SK-N-SH (cell line): ENCODE results near the gene RUVBL1. TPM values are rescaled to one million over a fixed set of nuclear protein-coding genes. Genes with fewer than 3 reads are reported as not detected.

Source experiments
- CTCF ChIA-PET: fragments of 300-600, 350-600 bp; formaldehyde crosslinking; extraction: SDS; loops from one replicate; lab custom pipeline; 2021; lab: Yijun Ruan, JAX
- POLR2A ChIA-PET: fragments of 350-600 bp; sonication (Branson Sonifier 250); formaldehyde crosslinking; extraction: SDS; loops from one replicate; lab custom pipeline; 2020; ENCODE audit warnings: antibody characterized with exemption, inconsistent platforms; lab: Yijun Ruan, JAX
- DNase-seq: peaks from one replicate; pipeline ENCODE4 v3.0.0; 2012
- H2AFZ ChIP-seq: fragments of 200-600 bp; sonication (generic); 2 replicates; pipeline ENCODE4 v1.8.1; 2016; ENCODE audit warnings: antibody characterized with exemption, mild to moderate bottlenecking, low read depth
- H3F3A ChIP-seq: fragments of 200-600 bp; sonication (generic); replicated peaks from 2 replicates; pipeline ENCODE3; 2016; ENCODE audit warnings: antibody characterized with exemption, mild to moderate bottlenecking; ENCODE audit not compliant: insufficient read depth
- H3K27ac ChIP-seq, 2 experiments: fragments of 200-500 bp in 1 of 2; fragments of 200-600 bp in 1 of 2; sonication (Bioruptor generic) in 1 of 2; sonication (generic), shearing (Covaris generic) in 1 of 2; 2 replicates each; pipeline versions ENCODE4 v1.5.1 to v1.6.1; 2014 to 2016; ENCODE audit warnings: low read depth in 2 of 2, inconsistent platforms in 1 of 2, low read length in 1 of 2, mild to moderate bottlenecking in 1 of 2, mixed read lengths in 1 of 2
- H3K27me3 ChIP-seq: fragments of 200-600 bp; sonication (generic), shearing (Covaris generic); 2 replicates; pipeline ENCODE4 v1.6.1; 2016; ENCODE audit warnings: mixed run types; ENCODE audit not compliant: insufficient read depth
- H3K36me3 ChIP-seq, 2 experiments: fragments of 200-500 bp in 1 of 2; fragments of 200-600 bp in 1 of 2; sonication (Bioruptor generic) in 1 of 2; sonication (generic) in 1 of 2; replicated peaks in 1 of 2; 2 replicates each; pipeline versions ENCODE3 to v1.5.1; 2014 to 2016; ENCODE audit warnings: low read length in 1 of 2, mild to moderate bottlenecking in 1 of 2; ENCODE audit not compliant: insufficient read depth in 2 of 2, control insufficient read depth in 1 of 2
- H3K4me1 ChIP-seq, 2 experiments: fragments of 200-500 bp in 1 of 2; fragments of 200-600 bp in 1 of 2; sonication (Bioruptor generic) in 1 of 2; sonication (generic), shearing (Covaris generic) in 1 of 2; 2 replicates each; pipeline versions ENCODE4 v1.5.1 to v1.6.1; 2014 to 2016; ENCODE audit warnings: low read depth in 1 of 2, low read length in 1 of 2, mixed run types in 1 of 2; ENCODE audit not compliant: insufficient read depth in 2 of 2, control insufficient read depth in 1 of 2
- H3K4me2 ChIP-seq: fragments of 200-600 bp; sonication (generic), shearing (Covaris generic); 2 replicates; pipeline ENCODE4 v1.6.1; 2017; ENCODE audit warnings: mixed run types
- H3K4me3 ChIP-seq, 2 experiments: fragments of 200-500 bp in 1 of 2; fragments of 200-600 bp in 1 of 2; sonication (Bioruptor generic) in 1 of 2; sonication (generic), shearing (Covaris generic) in 1 of 2; 2 replicates each; pipeline versions ENCODE4 v1.5.1 to v1.8.1; 2014 to 2016; ENCODE audit warnings: low read depth in 2 of 2, inconsistent platforms in 1 of 2, low read length in 1 of 2, mild to moderate bottlenecking in 1 of 2, mixed read lengths in 1 of 2, moderate library complexity in 1 of 2
- H3K79me2 ChIP-seq: fragments of 200-600 bp; sonication (generic); 2 replicates; pipeline ENCODE4 v1.8.1; 2017; ENCODE audit warnings: mild to moderate bottlenecking; ENCODE audit not compliant: insufficient read depth
- H3K9ac ChIP-seq: fragments of 200-600 bp; sonication (generic); 2 replicates; pipeline ENCODE4 v1.6.1; 2017; ENCODE audit warnings: mixed run types
- H3K9me2 ChIP-seq: fragments of 200-600 bp; sonication (generic); 2 replicates; pipeline ENCODE4 v1.6.1; 2017; ENCODE audit warnings: mixed run types
- H3K9me3 ChIP-seq: fragments of 200-600 bp; sonication (generic); 2 replicates; pipeline ENCODE4 v1.6.1; 2017; ENCODE audit warnings: mixed run types, mild to moderate bottlenecking, moderate library complexity
- H4K20me1 ChIP-seq: fragments of 200-600 bp; sonication (generic); 2 replicates; pipeline ENCODE4 v1.6.1; 2017; ENCODE audit warnings: mild to moderate bottlenecking, mixed run types; ENCODE audit not compliant: insufficient read depth
- EP300 ChIP-seq, 2 experiments: IDR thresholded peaks; 2 replicates each; pipeline versions ENCODE4 v1.4.0 to v1.6.1; 2012; ENCODE audit warnings: borderline replicate concordance in 1 of 2, low read depth in 1 of 2, low read length in 1 of 2
- EZH2phosphoT487 ChIP-seq: fragments of 200-600 bp; sonication (generic); IDR thresholded peaks from 2 replicates; pipeline ENCODE4 v1.6.1; 2017; ENCODE audit warnings: low read depth, mixed run types, mild to moderate bottlenecking, antibody characterized with exemption, moderate library complexity, borderline replicate concordance
- IRF3 ChIP-seq: fragments of 150-350 bp; IDR thresholded peaks from 2 replicates; pipeline ENCODE4 v1.6.1; 2016; ENCODE audit warnings: mild to moderate bottlenecking, low read depth, low read length
- MEF2A ChIP-seq: IDR thresholded peaks from 2 replicates; pipeline ENCODE4 v1.4.0; 2012; ENCODE audit warnings: low read depth, borderline replicate concordance
- NFIC ChIP-seq: IDR thresholded peaks from 2 replicates; pipeline ENCODE4 v1.4.0; 2012; ENCODE audit warnings: borderline replicate concordance
- RAD21 ChIP-seq: IDR thresholded peaks from 2 replicates; pipeline ENCODE4 v1.6.1; 2012; ENCODE audit warnings: mild to moderate bottlenecking, low read length
- SMC3 ChIP-seq: IDR thresholded peaks from 2 replicates; pipeline ENCODE4 v1.6.1; 2012; ENCODE audit warnings: low read depth, low read length, improper control_type of control experiment
- TCF12 ChIP-seq: IDR thresholded peaks from 2 replicates; pipeline ENCODE4 v1.4.0; 2012
- USF1 ChIP-seq: IDR thresholded peaks from 2 replicates; pipeline ENCODE4 v1.4.0; 2012; ENCODE audit warnings: low read depth, borderline replicate concordance
- ZBTB33 ChIP-seq: IDR thresholded peaks from 2 replicates; pipeline ENCODE4 v1.4.0; 2012; ENCODE audit warnings: low read depth, borderline replicate concordance
- whole genome bisulfite sequencing: methylation state at CpG from one replicate; pipeline ENCODE4 v1.1.6; 2017; ENCODE audit warnings: low lambda C conversion rate; 5-methylcytosine and 5-hydroxymethylcytosine counted together
- polyA plus RNA-seq, 3 experiments: library from polyadenylated mRNA; depleted of rRNA; stranded (reverse); fragments of >200 nt; gene quantifications; 2 replicates each; pipeline ENCODE4 v1.2.3, GENCODE V29; 2012
- TF ChIP-seq, protein P1 (sequence below): IDR thresholded peaks from 2 replicates; pipeline ENCODE4; 2012

Gene RUVBL1
- polyA plus RNA-seq, 1 of the 3 experiments (the other 2 are of a cell fraction) = 140 TPM

GRCh38 chr3:128072454-128073184 is 51.0 kb downstream of the RUVBL1 start:
- ChIA-PET POLR2A (interaction anchor here (0.7 to 1.5 kb wide), 3 partner anchors 8 to 11 kb away, joined by 3 to 5 read pairs (median 3); no protein-coding TSS in a partner anchor), CTCF (interaction anchor here (1.0 to 1.4 kb wide), 2 partner anchors 16 to 23 kb away, joined by 3 to 6 read pairs; no protein-coding TSS in a partner anchor)
- Histone ChIP-seq H4K20me1 (peaks cover 74% of the 10 kb centered on the region), H3K27ac (peak overlapping the region in 1 of 2 experiments; percentile 28; a peak in 2 of 4 replicates), H3K4me1 (peaks cover 0 to 21% of the 10 kb centered on the region in 2 experiments; a peak in 1 of 4 replicates), H3K79me2 (peaks cover 32% of the 10 kb centered on the region), H3K27me3 (no peaks in the 10 kb centered on the region), H3K9me2 (no peaks in the 10 kb centered on the region), H3K9me3 (no peaks in the 10 kb centered on the region), H3K9ac (no peak overlapping the region), H3K4me2 (no peak overlapping the region), H3F3A (peaks cover 39% of the 10 kb centered on the region), H3K36me3 (peaks cover 31 to 74% of the 10 kb centered on the region in 2 experiments), H2AFZ (no peak overlapping the region), H3K4me3 (no peak overlapping the region)
- WGBS = 96% methylated on average over 12 of the region's 13 CpGs
- no peak for DNase-seq
- TF ChIP-seq, protein P1, sequence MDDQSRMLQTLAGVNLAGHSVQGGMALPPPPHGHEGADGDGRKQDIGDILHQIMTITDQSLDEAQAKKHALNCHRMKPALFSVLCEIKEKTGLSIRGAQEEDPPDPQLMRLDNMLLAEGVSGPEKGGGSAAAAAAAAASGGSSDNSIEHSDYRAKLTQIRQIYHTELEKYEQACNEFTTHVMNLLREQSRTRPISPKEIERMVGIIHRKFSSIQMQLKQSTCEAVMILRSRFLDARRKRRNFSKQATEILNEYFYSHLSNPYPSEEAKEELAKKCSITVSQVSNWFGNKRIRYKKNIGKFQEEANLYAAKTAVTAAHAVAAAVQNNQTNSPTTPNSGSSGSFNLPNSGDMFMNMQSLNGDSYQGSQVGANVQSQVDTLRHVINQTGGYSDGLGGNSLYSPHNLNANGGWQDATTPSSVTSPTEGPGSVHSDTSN = no peak
- no peak for TF ChIP-seq ZBTB33
- no peak for TF ChIP-seq EZH2phosphoT487
- TF ChIP-seq EP300 (IDR thresholded peaks at IDR 0.05; ENCODE audit: borderline replicate concordance in 1 of 2, low read depth in 1 of 2, low read length in 1 of 2) = no peak
- TF ChIP-seq IRF3 = no peak
- TF ChIP-seq RAD21 = no peak
- no peak for TF ChIP-seq SMC3
- no peak for TF ChIP-seq NFIC
- no peak for TF ChIP-seq TCF12
- TF ChIP-seq MEF2A = no peak
- no peak for TF ChIP-seq USF1
